NCI-H2196 (cell line): Measurements from ENCODE around the gene ADAMTS2.

ENCODE experiments used
- DNase-seq: peaks from one replicate; lab custom pipeline; 2025; ENCODE audit not compliant: unreplicated experiment; lab: John Stamatoyannopoulos, UW

ADAMTS2 gene

DNA sequence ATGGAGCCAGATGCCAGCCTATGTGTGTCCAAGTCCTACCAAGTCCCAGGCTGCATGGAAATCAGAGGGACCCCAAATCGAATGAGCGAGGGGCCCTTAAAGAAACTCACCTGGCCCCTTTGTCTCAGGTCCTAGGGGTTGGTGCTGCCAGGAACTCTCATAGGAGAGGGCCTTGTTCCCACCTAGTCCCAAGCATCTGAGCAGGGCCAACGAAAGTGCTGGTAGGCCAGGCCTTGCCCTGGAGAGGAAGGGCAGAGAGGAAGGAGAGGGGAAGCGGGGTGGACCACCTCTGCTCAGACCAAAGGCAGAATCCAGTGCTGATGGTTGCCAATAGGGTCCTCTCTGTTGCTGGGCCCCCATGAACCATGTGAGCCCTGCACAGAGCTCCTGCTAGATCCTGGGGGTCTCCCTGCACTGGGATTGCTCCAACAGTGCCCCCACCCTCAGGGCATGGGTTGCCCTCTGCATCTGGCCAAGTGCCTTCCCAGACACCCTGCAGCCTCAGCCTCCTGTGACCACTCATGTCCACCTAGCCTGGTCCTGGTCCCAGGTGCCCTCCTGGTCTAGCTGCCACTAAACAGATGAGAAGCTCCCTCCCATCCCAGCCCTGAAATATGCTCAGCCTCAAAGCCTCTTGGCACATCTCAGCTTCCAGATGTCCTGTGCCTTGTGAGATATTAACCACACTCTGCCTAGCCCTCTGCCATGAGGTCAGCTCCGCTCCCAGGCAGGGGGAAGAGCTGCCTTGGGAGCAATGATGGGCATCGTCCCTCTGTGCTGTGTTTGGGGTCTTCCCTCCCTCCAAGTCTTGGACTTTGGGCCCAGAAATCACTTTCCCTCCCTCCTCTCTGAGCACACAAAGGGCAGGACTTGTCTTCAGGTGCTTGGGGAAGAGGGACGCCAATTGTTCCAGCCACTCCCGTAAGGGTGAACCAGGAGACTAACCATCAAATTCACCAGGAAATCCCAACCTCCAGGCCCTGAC lies 109.6 kb downstream of the ADAMTS2 start:
- no peak for DNase-seq

DNA sequence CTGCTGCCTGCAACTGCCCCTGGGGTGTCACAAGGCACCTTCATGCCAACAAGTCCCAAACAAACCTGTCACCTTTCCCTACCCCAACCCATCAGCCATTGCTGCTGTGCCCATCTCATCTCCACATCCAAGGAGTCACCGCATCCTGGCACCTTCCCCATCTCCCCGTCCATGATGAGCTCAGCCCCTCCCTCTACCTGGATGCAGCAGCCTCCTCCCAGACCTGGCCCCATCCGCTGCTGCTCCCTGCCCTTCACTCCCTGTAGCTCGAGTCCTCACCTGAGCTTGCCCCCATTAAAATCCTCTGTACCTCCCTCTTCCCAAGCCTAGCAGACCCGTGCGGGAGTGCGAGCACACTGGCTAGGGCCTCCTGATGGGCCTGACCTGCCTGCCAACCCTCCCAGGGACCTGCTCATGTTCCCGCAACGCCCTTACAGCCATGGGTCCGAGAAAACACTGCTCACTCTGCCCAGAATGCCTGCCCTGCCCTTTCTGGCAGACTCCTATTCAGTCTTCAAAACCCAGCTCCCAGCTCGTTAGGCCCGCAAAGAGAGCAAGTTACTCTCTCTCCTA lies 110.6 kb downstream of the ADAMTS2 start:
- DNase-seq, result no peak

DNA sequence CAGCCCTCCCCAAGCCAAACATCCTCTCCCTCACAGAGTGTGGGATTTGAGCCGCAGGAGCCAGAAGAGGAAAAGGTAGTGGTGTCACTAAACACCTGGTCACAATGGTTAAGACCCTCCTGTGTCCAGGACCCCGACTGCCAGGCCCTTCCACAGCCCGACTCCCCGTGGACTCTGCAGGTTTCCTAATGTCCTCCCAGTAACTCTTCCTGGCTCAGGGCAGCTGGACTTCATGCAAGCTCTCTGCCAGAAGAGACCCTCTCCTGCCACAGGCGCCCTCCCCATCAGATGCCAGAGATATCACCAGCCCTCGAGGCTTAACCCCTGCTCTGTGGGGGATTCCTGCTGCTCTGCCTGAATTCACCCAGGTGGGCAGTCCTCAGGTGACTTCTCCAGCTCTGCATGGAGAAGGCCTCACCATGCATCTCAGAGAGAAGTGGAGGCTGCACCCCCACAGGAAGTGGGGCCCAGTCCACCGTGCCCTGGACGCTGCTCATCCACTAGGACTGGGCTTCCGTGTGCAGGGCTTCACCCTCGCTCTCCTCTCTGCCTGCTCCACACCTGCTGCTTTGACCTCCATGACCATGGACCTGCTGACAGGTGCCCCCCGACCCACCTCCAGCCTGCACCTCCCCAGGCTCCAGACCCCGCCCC lies 111.2 kb downstream of the ADAMTS2 start:
- DNase-seq, result no peak

DNA sequence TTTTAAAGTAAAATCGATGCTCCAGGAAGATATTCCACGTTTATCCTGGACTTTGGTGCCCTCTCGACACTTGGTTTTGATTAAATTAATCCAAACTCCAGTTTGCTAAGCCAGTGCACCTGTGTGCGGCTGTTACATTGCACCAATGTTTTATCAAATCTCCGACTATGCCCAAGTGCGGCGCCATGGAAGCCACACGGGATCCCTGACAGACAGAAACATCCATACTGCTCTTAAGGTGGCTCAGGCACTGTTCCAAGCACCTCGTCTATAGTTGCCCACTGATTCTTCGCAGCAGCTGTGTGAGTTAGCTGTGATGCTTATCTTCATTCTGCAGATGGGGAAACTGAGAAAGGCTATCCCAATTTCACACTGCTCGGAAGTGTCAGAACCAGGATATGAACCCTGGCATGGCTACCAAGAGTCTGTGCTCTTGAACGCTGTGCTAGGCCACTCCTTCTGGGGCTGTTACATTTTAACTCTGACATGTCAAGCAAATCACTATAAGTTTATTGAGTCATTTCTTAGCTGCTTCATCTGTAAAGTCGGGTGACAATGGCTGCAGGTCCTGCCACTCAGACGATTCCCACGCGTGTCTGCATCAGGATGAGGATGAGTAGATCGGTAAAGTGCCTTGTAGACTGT lies 113.0 kb downstream of the ADAMTS2 start:
- DNase-seq, result no peak

DNA sequence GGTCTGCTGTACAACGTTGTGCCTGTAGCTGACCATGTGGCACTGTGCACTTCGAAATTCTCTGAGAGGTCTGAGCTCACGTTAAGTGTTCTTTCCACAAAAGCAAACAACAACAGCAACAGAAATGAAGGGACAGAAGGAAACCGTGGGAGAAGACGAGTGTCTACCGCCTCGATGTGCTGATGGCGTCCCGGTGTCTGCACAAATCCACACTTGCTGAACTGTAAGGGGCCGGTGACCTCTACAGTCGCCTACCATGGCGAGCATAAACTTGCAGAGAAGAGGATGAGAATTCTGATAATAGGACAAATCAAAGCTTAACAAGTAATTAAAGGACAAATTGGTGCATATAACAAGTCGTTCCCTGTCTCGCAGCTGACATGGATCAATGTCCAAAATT lies 114.0 kb downstream of the ADAMTS2 start:
- DNase-seq, result no peak

DNA sequence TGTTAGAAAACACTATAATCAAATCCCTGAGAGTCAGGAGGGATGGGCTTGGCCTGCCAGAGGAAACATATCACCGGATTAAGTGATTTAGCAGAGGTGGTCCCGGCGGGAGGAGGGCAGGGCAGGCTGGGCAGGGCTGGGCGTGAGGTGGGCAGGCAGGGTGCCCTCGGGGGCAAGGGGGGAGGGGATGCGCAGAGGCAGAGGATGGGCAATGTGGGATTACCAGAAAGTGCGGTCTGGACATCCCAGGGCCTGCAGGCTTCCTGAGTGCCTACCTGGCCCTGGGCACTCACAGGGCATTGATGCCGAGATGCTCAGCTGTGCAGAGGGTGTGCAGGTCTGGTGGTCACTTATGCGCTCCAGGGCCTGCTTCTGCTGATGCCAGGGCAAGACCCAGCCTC lies 115.2 kb downstream of the ADAMTS2 start:
- DNase-seq, result no peak

DNA sequence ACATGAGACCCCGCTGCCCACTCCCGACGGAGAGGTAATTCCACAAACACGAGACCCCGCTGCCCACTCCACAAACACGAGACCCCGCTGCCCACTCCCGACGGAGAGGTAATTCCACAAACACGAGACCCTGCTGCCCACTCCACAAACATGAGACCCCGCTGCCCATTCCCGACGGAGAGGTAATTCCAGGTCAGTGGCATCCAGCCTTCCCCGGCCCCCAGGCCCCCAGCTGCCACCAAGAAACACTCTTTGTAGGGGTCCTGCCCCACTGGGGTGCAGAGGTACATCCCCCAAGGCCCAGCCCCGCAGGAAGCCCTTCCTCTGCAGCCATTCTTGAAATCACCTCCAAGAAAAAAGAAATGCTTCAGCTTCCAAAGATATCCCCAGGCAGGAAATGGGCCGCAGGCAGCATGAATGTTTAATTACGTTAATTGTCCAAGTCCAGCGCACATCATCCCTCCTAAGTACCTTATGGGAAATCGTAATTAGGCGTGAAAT lies 115.9 kb downstream of the ADAMTS2 start:
- no peak for DNase-seq

DNA sequence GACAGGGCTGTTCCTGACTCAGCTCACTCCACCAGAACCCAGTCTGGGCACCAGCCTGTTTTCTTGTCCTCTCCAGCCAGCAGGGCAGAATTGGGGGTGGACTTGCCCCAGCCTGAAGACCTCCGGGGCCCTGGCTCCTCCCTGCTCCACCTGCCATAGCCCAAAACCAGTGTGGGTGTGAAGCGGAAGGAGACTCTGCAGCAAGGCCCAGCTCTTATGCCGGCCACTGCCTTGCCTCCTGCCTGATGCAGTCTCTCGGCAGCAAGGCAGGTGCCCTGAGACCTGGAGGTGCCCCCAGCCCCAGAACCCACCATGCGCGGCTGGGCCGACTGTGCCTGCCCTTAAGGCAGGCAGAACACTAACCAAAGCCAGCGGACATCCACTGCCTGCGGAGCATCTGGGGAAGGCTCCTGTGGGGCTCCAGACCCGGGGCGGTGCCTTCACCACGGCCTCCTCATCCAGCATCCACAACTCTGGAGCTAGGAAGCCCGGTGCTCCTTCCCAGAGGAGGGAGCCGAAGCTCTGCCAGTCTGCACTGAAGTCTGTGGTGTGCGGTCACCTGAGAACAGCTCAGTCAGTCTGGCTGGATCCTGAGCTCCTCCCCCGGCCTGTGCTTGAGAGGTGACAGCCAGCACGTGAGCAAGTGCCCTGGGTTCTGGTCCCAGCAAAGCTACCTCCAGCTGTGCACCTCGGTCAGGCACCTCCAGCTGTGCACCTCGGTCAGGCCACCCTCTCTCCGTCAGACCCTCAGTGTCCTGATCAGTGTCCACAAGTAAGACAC lies 116.7 kb downstream of the ADAMTS2 start:
- no peak for DNase-seq

DNA sequence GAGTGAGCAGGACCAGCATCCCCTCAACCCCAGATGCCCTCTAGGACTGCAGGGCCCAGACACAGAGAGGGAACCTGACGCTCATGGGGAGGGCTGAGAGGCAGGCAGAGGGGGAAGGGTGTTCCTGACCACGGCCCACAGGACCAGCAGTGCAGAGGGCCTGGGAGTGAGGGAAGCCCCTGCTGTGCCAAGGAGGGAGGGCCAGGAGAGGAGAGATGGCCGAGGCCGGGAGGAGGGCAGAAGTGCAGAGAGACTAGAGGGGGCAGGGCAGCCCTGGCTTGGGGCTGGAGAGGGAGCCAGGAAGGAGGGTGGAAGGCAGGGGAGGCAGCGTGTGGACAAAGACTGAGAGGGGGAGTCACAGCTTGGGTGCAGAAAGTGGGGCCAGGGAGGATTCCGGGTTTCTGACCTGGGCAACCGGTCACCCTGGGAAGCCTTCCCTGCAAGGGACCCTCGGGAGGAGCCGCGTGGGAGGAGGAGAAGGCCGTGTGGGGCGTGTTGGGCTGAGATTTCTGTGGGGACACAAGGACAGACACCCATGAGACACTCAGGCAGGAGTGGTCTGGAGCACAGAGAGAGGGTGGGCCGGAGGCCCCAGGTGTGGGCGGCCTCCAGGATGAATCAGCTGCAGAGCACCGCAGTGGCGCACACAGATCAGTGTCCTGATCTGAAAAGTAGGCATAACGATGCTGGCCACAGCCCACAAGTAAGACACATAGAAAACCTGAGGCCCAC lies 117.5 kb downstream of the ADAMTS2 start:
- no peak for DNase-seq

DNA sequence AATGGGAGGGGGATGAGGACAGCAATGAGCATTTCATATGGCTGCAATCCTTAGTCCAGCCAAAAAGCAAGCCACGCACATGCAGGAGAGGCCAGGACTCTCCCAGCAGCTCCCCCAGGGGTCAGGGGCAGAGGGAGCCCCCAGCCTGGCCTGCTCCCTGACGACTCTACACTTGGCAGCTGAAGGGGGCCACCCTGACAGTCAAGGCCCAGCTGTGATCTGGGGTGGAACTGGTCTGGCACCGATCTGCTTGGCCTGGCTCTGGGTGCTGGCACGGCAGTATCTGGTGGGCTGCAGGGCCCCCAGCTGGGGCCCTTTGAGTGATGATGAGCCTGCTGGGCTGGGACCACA lies 118.1 kb downstream of the ADAMTS2 start:
- no peak for DNase-seq

DNA sequence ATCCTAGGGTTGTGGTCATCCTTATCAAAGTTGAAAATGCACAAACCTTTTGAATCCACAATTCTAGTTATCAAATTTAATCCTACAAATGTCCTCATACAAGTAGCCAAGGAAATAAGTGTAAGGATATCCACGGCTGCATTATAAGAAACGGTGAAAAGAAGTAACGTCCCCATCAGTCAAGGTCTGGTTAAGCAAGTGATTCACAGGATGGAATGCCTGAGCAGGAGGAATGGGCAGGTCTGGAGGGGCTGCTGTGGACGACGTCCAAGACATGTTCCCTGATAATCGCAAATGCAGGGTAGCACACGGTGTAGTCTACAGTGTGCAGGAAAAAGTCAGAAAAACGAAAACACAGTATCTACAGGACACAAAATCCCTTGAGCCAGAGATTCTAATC lies 118.6 kb downstream of the ADAMTS2 start:
- no peak for DNase-seq

DNA sequence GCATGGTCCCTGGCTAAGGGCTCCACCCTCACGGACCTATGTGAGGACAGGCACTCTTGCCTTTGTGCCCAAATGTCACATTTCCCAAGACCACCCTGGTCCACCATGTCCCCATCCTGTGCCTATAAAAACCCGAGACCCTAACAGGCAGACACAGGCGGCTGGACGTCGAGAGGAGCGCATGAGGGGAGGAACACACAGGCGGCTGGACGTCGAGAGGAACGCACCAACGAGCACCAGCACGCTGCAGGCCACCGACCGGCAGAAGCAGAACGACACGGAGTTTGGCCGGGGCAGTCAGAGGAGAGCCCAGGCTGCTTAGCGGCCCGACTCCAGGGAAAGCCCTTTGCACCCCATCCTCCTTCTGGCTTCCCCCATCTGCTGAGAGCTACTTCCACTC lies 119.9 kb downstream of the ADAMTS2 start:
- DNase-seq, result no peak

DNA sequence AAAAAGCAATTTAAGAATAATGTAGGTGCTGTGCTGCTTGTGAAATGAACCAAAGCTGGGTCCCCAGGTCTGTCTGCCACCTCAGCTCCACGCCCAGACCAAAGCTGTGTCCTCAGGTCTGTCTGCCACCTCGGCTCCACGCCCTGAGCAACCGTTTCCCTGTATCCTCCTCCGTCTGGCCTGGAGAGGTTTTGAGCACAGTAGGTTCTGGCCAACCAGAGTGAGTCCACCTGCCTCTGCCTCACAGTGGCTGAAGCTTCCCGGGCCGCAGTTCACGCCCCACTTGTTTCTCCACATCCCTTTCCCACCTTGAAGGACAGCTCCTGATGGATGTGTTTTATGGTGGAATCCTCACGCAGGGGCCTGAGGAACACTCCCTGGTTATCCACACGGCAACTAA lies 120.5 kb downstream of the ADAMTS2 start:
- DNase-seq, result no peak

DNA sequence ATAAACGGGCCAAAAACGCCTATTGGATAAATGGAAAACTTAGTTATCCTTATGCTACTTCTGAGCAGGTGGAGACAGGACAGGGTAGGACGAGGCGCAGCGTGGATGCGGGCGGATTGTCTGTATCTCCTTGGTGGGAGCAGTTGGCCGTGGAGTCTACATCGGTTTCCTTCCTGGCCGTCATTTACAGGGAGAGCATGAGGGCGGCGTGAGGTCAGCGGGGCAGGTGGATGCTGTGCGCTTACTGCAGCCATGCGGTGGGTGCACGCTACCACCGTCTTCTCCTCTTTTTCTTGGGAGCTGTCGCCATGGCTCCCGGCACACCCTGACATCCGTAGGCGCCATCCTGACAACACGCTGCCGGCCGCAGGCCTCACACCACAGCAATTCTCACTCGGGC lies 121.3 kb downstream of the ADAMTS2 start:
- no peak for DNase-seq

DNA sequence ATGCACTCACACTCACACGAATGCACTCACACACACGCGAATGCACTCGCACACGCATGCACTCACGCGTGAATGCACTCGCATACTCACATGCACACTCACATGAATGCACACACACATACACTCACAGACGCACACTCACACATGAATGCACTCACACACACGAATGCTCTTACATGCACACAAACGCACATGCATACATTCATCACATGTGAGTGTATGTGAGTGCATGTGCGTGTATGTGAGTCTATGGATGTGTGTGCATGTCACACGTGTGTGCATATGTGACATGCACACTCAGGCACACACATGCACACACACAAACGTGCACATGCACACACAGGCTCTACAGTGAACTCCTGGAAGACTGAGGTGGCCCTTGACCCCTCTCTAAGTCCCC lies 121.7 kb downstream of the ADAMTS2 start:
- DNase-seq, result no peak

DNA sequence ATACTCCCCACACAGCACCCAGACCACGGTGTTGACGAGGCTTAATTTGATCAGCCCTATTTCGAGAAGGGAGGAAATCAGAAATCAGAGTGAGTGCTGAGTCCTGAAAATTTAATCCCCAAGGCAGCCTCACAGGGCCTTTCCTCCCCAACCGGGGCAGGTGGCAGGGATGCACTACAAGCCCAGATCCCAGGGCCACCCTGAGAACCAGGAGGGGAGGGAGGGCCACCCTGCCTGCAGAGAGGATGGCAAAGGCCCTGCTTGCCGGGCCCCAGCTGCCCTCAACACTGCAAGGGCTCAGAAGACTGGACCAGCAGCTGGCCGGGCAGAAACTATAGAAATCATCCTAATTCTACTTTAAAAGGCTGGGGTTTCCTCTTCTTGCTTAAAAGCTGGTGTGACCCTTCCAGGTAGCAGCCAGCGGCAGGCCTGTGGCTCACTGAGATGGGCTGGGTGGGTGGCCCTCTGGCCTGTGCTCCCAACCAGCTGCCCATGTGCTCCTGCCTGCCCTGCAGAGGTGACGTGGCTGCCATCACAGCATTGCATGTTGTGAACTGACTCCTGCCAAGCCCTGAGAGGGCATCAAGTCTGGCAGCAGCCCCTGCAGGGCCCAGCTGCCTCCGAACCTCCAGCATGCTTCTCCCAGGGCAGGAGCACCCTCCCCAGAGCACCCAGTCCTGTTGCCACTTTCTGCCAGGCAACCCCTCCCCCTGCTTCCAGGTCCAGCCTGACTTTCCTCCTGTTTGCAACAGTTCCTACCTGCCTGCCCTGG lies 122.8 kb downstream of the ADAMTS2 start:
- DNase-seq, result no peak

DNA sequence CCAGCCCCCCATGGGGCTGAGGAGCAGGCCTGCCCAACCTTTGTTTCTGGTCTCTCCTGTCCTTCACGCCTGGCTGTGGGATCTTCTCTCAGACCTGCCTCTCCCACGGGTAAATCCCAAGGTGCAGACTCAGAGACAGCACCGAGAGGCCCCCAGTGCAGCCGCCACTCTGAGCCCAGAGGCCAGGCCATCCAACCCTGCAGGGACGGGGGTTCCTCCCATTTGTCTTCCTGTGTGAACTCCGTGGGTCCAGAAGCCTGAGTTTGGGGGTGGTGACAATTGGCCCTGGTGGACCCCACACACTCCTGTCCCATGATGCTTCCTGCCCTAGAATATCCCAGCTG lies 123.4 kb downstream of the ADAMTS2 start:
- DNase-seq, result no peak

DNA sequence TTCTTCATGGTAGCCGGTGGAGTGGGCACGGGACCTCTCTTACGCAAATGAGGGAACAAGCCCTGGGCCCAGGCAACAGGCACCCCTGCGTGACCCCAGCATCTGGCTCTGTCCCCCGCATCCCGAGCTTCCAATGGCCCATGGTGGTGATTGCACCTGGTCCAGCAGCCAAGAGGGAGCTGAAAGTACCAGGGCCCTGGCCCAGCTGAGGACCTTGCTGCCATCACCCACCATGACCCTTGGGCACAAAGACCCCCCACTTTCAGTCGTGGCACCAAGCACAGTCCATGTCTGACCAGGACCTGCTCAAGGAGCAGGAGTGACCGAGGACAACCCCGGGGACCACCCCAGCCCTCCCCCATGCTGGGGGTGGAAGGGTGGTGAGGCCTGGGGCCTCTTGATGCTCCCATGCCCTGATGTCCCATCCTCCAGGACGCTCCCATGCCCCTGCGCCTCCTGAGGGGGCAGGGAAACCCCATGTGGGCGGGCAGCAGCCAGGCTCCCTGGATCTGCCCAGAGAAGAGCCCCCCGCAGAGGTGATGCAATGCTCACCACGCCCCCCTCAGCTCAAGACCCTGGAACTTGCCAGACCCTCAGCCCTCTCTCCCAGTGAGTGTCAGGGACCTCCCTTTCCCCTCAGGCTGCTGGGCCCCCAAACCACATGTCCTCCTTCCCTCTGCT lies 123.9 kb downstream of the ADAMTS2 start:
- no peak for DNase-seq

DNA sequence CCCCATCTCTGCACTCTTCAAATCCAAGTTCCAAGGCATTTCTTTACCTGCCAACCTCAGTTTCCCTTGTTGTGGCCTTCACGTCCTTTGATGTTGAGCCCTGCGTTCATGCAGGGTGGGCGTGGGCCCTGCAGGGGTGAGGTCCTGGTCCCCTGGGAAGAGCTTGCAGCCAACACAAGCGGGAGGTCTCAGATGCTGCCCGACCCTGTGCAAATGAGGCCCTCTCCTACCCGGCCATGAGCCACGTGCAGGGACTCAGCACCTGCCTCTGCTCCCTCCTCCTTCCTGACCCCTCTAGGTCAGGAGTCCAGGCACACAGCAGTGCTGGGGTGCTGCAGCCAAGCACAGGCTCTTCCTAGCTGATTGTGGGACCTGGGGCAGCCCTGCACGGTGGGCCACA lies 124.5 kb downstream of the ADAMTS2 start:
- no peak for DNase-seq
